Stimulated activated CD8-positive, alpha-beta memory T cell treated with anti-CD3 and anti-CD28 coated beads, Interleukin-4, amount 100 ng/mL, for 48 hours (primary cell): ENCODE measurements around the gene MINAR1.

ENCODE experiments used
- DNase-seq: peaks from one replicate; pipeline ENCODE4 v3.0.0-alpha.2; 2020

MINAR1 gene

GRCh38 chr15:79433276-79433990, 1.3 kb downstream of the MINAR1 start:
- no peak for DNase-seq

GRCh38 chr15:79434361-79434760, 2.2 kb downstream of the MINAR1 start:
- no peak for DNase-seq

GRCh38 chr15:79436037-79436780, 4.1 kb downstream of the MINAR1 start:
- no peak for DNase-seq

- no peak for DNase-seq
Observed at GRCh38 chr15:79437275-79438000, 5.3 kb downstream of the MINAR1 start.

- no peak for DNase-seq
Observed at GRCh38 chr15:79439236-79439635, 7.1 kb downstream of the MINAR1 start.

- no peak for DNase-seq
Observed at GRCh38 chr15:79440355-79440908, 8.3 kb downstream of the MINAR1 start.

GRCh38 chr15:79442911-79443310, 10.8 kb downstream of the MINAR1 start:
- DNase-seq, result no peak

GRCh38 chr15:79447060-79447459, 14.9 kb downstream of the MINAR1 start:
- DNase-seq, result no peak

GRCh38 chr15:79450648-79451047, 18.5 kb downstream of the MINAR1 start:
- DNase-seq, result no peak

GRCh38 chr15:79451361-79451999, 19.3 kb downstream of the MINAR1 start:
- no peak for DNase-seq

- DNase-seq, result no peak
Observed at GRCh38 chr15:79452244-79453051, 20.3 kb downstream of the MINAR1 start.

GRCh38 chr15:79453446-79453845, 21.3 kb downstream of the MINAR1 start:
- DNase-seq, result no peak

- no peak for DNase-seq
Observed at GRCh38 chr15:79454063-79454462, 21.9 kb downstream of the MINAR1 start.

GRCh38 chr15:79455361-79455760, 23.2 kb downstream of the MINAR1 start:
- no peak for DNase-seq

GRCh38 chr15:79455943-79456342, 23.8 kb downstream of the MINAR1 start:
- DNase-seq, result no peak

GRCh38 chr15:79458491-79458890, 26.4 kb downstream of the MINAR1 start:
- DNase-seq, result no peak

- DNase-seq, result no peak
Observed at GRCh38 chr15:79459666-79460065, 27.5 kb downstream of the MINAR1 start.

GRCh38 chr15:79463043-79463780, 31.1 kb downstream of the MINAR1 start:
- DNase-seq, result no peak

- DNase-seq, result no peak
Observed at GRCh38 chr15:79463781-79464270, 31.7 kb downstream of the MINAR1 start.

- no peak for DNase-seq
Observed at GRCh38 chr15:79466488-79466887, 34.4 kb downstream of the MINAR1 start.
